Stimulated activated CD4-positive, alpha-beta T cell treated with anti-CD3 and anti-CD28 coated beads, TNF-alpha, amount 100 ng/mL, for 1 hour (primary cell): ENCODE measurements around the gene HAUS7.
A peak's percentile ranks its signal among the peaks of the same experiment; 100 is the strongest.

Source experiments
- DNase-seq, 3 donors: peaks; one replicate each; pipeline ENCODE4 v3.0.0-alpha.2; 2020; ENCODE audit warnings: low read depth in 3 of 3, low spot score in 1 of 3

Gene HAUS7

GRCh38 chrX:153477901-153478300, 7.5 kb upstream of the HAUS7 start:
- no peak for DNase-seq

- DNase-seq, result no peak
Measured at GRCh38 chrX:153477364-153477857, 7.0 kb upstream of the HAUS7 start.

GRCh38 chrX:153476666-153477363, 6.4 kb upstream of the HAUS7 start:
- no peak for DNase-seq

- DNase-seq, result no peak
Measured at GRCh38 chrX:153475751-153476281, 5.4 kb upstream of the HAUS7 start.

GRCh38 chrX:153475271-153475670, 4.9 kb upstream of the HAUS7 start:
- DNase-seq, result no peak

- peak in 2 of 3 donors; percentile 25 to 37 for DNase-seq
Measured at GRCh38 chrX:153474718-153475117, 4.3 kb upstream of the HAUS7 start.

- DNase-seq, result no peak
Measured at GRCh38 chrX:153474266-153474665, 3.9 kb upstream of the HAUS7 start.

GRCh38 chrX:153473126-153473525, 2.8 kb upstream of the HAUS7 start:
- no peak for DNase-seq

GRCh38 chrX:153471663-153472280, 1.4 kb upstream of the HAUS7 start:
- DNase-seq, result no peak

- peak in 1 of 3 donors; percentile 14 for DNase-seq
Measured at GRCh38 chrX:153469811-153470410, 465 bp downstream of the HAUS7 start.

- no peak for DNase-seq
Measured at GRCh38 chrX:153468008-153468580, 2.3 kb downstream of the HAUS7 start.

- no peak for DNase-seq
Measured at GRCh38 chrX:153465691-153466380, 4.5 kb downstream of the HAUS7 start.

- no peak for DNase-seq
Measured at GRCh38 chrX:153464116-153464515, 6.3 kb downstream of the HAUS7 start.

GRCh38 chrX:153463556-153463955, 6.8 kb downstream of the HAUS7 start:
- no peak for DNase-seq

- DNase-seq, result no peak
Measured at GRCh38 chrX:153463031-153463430, 7.3 kb downstream of the HAUS7 start.

GRCh38 chrX:153462291-153462690, 8.1 kb downstream of the HAUS7 start:
- no peak for DNase-seq

- DNase-seq, result peak in 2 of 3 donors; percentile 14 to 30
Measured at GRCh38 chrX:153460826-153461225, 9.6 kb downstream of the HAUS7 start.

GRCh38 chrX:153459986-153460385, 10.4 kb downstream of the HAUS7 start:
- no peak for DNase-seq

GRCh38 chrX:153458476-153458875, 11.9 kb downstream of the HAUS7 start:
- DNase-seq, result no peak

- no peak for DNase-seq
Measured at GRCh38 chrX:153457827-153458466, 12.4 kb downstream of the HAUS7 start.
